Measurements from ENCODE around the gene FAM131A.

Gene FAM131A

GRCh38 chr3:184316792-184317191, 20.6 kb upstream of the FAM131A start:
- DNase-seq (ENCODE audit: low spot score): peak; percentile 5
- no peak for TF ChIP-seq CTCF (IDR thresholded peaks at IDR 0.05; ENCODE audit: extremely low read depth, missing control alignments)

- no peak for TF ChIP-seq CTCF (IDR thresholded peaks at IDR 0.05; ENCODE audit: extremely low read depth, missing control alignments)
These were observed 20.2 kb upstream of the FAM131A start for GRCh38 chr3:184317201-184317600.

GRCh38 chr3:184320104-184320445, 17.3 kb upstream of the FAM131A start:
- DNase-seq (ENCODE audit: low spot score): no peak
- TF ChIP-seq CTCF (IDR thresholded peaks at IDR 0.05; ENCODE audit: extremely low read depth, missing control alignments): no peak

More at GRCh38 chr3:184317201-184317600, 20.2 kb upstream of the FAM131A start:
- peak; percentile 7 for DNase-seq (ENCODE audit: low spot score)

- DNase-seq (ENCODE audit: low spot score): peak; percentile 2
- TF ChIP-seq CTCF (IDR thresholded peaks at IDR 0.05; ENCODE audit: extremely low read depth, missing control alignments): no peak
These were observed 15.7 kb upstream of the FAM131A start for GRCh38 chr3:184321666-184322065.

- peak; percentile 6 for DNase-seq (ENCODE audit: low spot score)
- no peak for TF ChIP-seq CTCF (IDR thresholded peaks at IDR 0.05; ENCODE audit: extremely low read depth, missing control alignments)
These were observed 14.5 kb upstream of the FAM131A start for GRCh38 chr3:184322731-184323487.

GRCh38 chr3:184323696-184324095, 13.7 kb upstream of the FAM131A start:
- TF ChIP-seq CTCF (IDR thresholded peaks at IDR 0.05; ENCODE audit: extremely low read depth, missing control alignments): no peak
- DNase-seq (ENCODE audit: low spot score): no peak

- DNase-seq (ENCODE audit: low spot score): no peak
- no peak for TF ChIP-seq CTCF (IDR thresholded peaks at IDR 0.05; ENCODE audit: extremely low read depth, missing control alignments)
These were observed 12.1 kb upstream of the FAM131A start for GRCh38 chr3:184325269-184325668.

Measured in GM20000 (cell line).